IMR-90 (cell line): ENCODE results near the gene RNF38. TPM values are rescaled to one million over a fixed set of nuclear protein-coding genes. Genes with fewer than 3 reads are reported as not detected.
A peak's percentile ranks its signal among the peaks of the same experiment; 100 is the strongest.

Experiments
- ATAC-seq: fragments of 200-7000 bp; cut with Tn5 transposase; 2 replicates; pipeline ENCODE4 v1.9.1; 2020; ENCODE audit warnings: low read depth, mild to moderate bottlenecking, moderate library complexity
- BruUV-seq: library from RNA; stranded (reverse); fragments of 400-500 nt; replicated peaks from 2 replicates; lab custom pipeline; 2021; lab: Mats Ljungman, UMichigan
- CTCF ChIA-PET: fragments of 300-600 bp; formaldehyde crosslinking; extraction: SDS; loops from one replicate; lab custom pipeline; 2021; ENCODE audit warnings: antibody characterized with exemption; lab: Yijun Ruan, JAX
- POLR2A ChIA-PET: fragments of 300-600 bp; sonication (Branson Sonifier 250); formaldehyde crosslinking; loops from one replicate; lab custom pipeline; 2022; ENCODE audit warnings: antibody characterized with exemption; ENCODE audit not compliant: unreplicated experiment; lab: Charles Lee
- DNase-seq: peaks from one replicate; pipeline ENCODE4 v3.0.0; 2013
- H2AFZ ChIP-seq: replicated peaks from 2 replicates; pipeline ENCODE3; 2013; ENCODE audit warnings: low read length, mild to moderate bottlenecking; ENCODE audit not compliant: poor library complexity
- H2AK5ac ChIP-seq: 2 replicates; pipeline ENCODE4 v1.6.1; 2013; ENCODE audit warnings: low read depth, low read length, inconsistent platforms
- H2AK9ac ChIP-seq: replicated peaks from 2 replicates; pipeline ENCODE3; 2013; ENCODE audit warnings: mild to moderate bottlenecking, low read depth, low read length, moderate library complexity; ENCODE audit not compliant: poor library complexity
- H2BK120ac ChIP-seq: 2 replicates; pipeline ENCODE4 v1.6.1; 2013; ENCODE audit warnings: low read depth, low read length, inconsistent platforms
- H2BK15ac ChIP-seq: 3 replicates; pipeline ENCODE4 v1.6.1; 2013; ENCODE audit warnings: low read depth, low read length, inconsistent platforms
- H2BK20ac ChIP-seq: 2 replicates; pipeline ENCODE4 v1.6.1; 2013; ENCODE audit warnings: low read depth, mild to moderate bottlenecking, inconsistent platforms, low read length, moderate library complexity
- H2BK5ac ChIP-seq: 2 replicates; pipeline ENCODE4 v1.6.1; 2013; ENCODE audit warnings: mild to moderate bottlenecking, low read depth, low read length, inconsistent platforms; ENCODE audit not compliant: poor library complexity, severe bottlenecking
- H3K14ac ChIP-seq: replicated peaks from 2 replicates; pipeline ENCODE4 v1.6.1; 2013; ENCODE audit warnings: low read depth, low read length, inconsistent platforms
- H3K18ac ChIP-seq: 2 replicates; pipeline ENCODE4 v1.6.1; 2013; ENCODE audit warnings: low read depth, low read length, control low read depth
- H3K23ac ChIP-seq: 2 replicates; pipeline ENCODE4 v1.6.1; 2013; ENCODE audit warnings: low read depth, low read length, inconsistent platforms
- H3K27ac ChIP-seq: 2 replicates; pipeline ENCODE4 v1.5.1; 2013; ENCODE audit warnings: mild to moderate bottlenecking, control low read depth, low read length; ENCODE audit not compliant: insufficient read depth
- H3K27me3 ChIP-seq: 2 replicates; pipeline ENCODE4 v1.6.1; 2013; ENCODE audit warnings: low read length; ENCODE audit not compliant: control insufficient read depth, insufficient read depth
- H3K36me3 ChIP-seq: 2 replicates; pipeline ENCODE4 v1.6.1; 2013; ENCODE audit warnings: low read length, mixed read lengths; ENCODE audit not compliant: control insufficient read depth, insufficient read depth
- H3K4ac ChIP-seq: 2 replicates; pipeline ENCODE4 v1.6.1; 2013; ENCODE audit warnings: low read depth, low read length, inconsistent platforms
- H3K4me1 ChIP-seq: 2 replicates; pipeline ENCODE4 v1.6.1; 2013; ENCODE audit warnings: low read length, mixed read lengths; ENCODE audit not compliant: control insufficient read depth, insufficient read depth
- H3K4me2 ChIP-seq: 2 replicates; pipeline ENCODE4 v1.6.1; 2013; ENCODE audit warnings: low read depth, mild to moderate bottlenecking, control low read depth, low read length, moderate library complexity
- H3K4me3 ChIP-seq: 2 replicates; pipeline ENCODE4 v1.5.1; 2013; ENCODE audit warnings: low read depth, mild to moderate bottlenecking, control low read depth, low read length, moderate library complexity; ENCODE audit not compliant: insufficient read depth
- H3K56ac ChIP-seq: 2 replicates; pipeline ENCODE4 v1.6.1; 2013; ENCODE audit warnings: low read length, inconsistent platforms; ENCODE audit not compliant: insufficient read depth; ENCODE audit errors: extremely low read depth
- H3K79me1 ChIP-seq, 2 experiments: 2 replicates each; pipeline ENCODE4 v1.6.1; 2013; ENCODE audit warnings: low read length in 2 of 2, inconsistent platforms in 1 of 2, low read depth in 1 of 2
- H3K9ac ChIP-seq: 2 replicates; pipeline ENCODE4 v1.6.1; 2013; ENCODE audit warnings: low read depth, low read length, control low read depth
- H3K9me1 ChIP-seq: 2 replicates; pipeline ENCODE4 v1.6.1; 2013; ENCODE audit warnings: low read length, inconsistent platforms; ENCODE audit not compliant: insufficient read depth
- H3K9me3 ChIP-seq: 2 replicates; pipeline ENCODE4 v1.6.1; 2013; ENCODE audit warnings: low read length; ENCODE audit not compliant: control insufficient read depth, insufficient read depth
- H4K20me1 ChIP-seq: 2 replicates; pipeline ENCODE4 v1.6.1; 2013; ENCODE audit warnings: low read length, inconsistent platforms; ENCODE audit not compliant: insufficient read depth
- H4K5ac ChIP-seq: 2 replicates; pipeline ENCODE4 v1.6.1; 2013; ENCODE audit warnings: mild to moderate bottlenecking, low read depth, low read length, control low read depth
- H4K8ac ChIP-seq, 2 experiments: 2 replicates each; pipeline ENCODE4 v1.6.1; 2013; ENCODE audit warnings: low read depth in 2 of 2, low read length in 2 of 2, control low read depth in 1 of 2, inconsistent platforms in 1 of 2
- H4K91ac ChIP-seq: 2 replicates; pipeline ENCODE4 v1.6.1; 2013; ENCODE audit warnings: low read depth, low read length, inconsistent platforms; ENCODE audit not compliant: insufficient read depth
- CEBPB ChIP-seq: IDR thresholded peaks from 2 replicates; pipeline ENCODE4 v1.6.1; 2012; ENCODE audit warnings: low read depth, low read length, improper control_type of control experiment
- FOS ChIP-seq: fragments of 150-350 bp; IDR thresholded peaks from 2 replicates; pipeline ENCODE4 v1.6.1; 2016; ENCODE audit warnings: low read depth, low read length
- MAFK ChIP-seq: IDR thresholded peaks from 2 replicates; pipeline ENCODE4 v1.6.1; 2012; ENCODE audit warnings: low read depth, low read length, improper control_type of control experiment
- RAD21 ChIP-seq: IDR thresholded peaks from 2 replicates; pipeline ENCODE4 v1.6.1; 2012; ENCODE audit warnings: low read length, improper control_type of control experiment
- SMC3 ChIP-seq: fragments of 150-350 bp; IDR thresholded peaks from 2 replicates; pipeline ENCODE4 v1.6.1; 2016; ENCODE audit warnings: low read depth, mild to moderate bottlenecking, antibody characterized with exemption, low read length, moderate library complexity
- USF2 ChIP-seq: fragments of 150-350 bp; IDR thresholded peaks from 2 replicates; pipeline ENCODE4 v1.6.1; 2017; ENCODE audit warnings: mild to moderate bottlenecking, antibody characterized with exemption, low read length, low read depth
- WGBS, 2 experiments: methylation state at CpG; one replicate each; pipeline versions ENCODE4 v1.1.5 to v1.1.7; 2013; ENCODE audit warnings: missing lambda C conversion rate in 2 of 2; ENCODE audit not compliant: insufficient read length in 1 of 2; ENCODE audit errors: extremely low coverage in 2 of 2; 5-methylcytosine and 5-hydroxymethylcytosine counted together
- dilution Hi-C: fragments of 300-500 bp; cut with HindIII; formaldehyde crosslinking; loops from one replicate; pipeline ENCODE4 v1.14.3; 2018; ENCODE audit warnings: low sequenced_read_pairs; ENCODE audit not compliant: unreplicated experiment
- in situ Hi-C: fragments of 300-500 bp; cut with MboI; formaldehyde crosslinking; loops from 3 replicates; pipeline ENCODE4 v1.14.3; 2019; ENCODE audit warnings: low sequenced_read_pairs, inconsistent platforms, mixed read lengths
- intact Hi-C: fragments of 100-400 bp; cut with micrococcal nuclease; formaldehyde crosslinking; loops from 2 replicates; pipeline ENCODE4 v1.10.0; 2022
- polyA plus RNA-seq, 3 experiments: library from polyadenylated mRNA; depleted of rRNA; stranded (reverse); fragments of >200 nt; gene quantifications; 2 replicates each; pipeline ENCODE4 v1.2.3, GENCODE V29; 2012; ENCODE audit warnings: low replicate concordance in 1 of 3
- total RNA-seq: library from RNA; depleted of rRNA; stranded (reverse); fragments of >200 nt; gene quantifications from 2 replicates; pipeline ENCODE4 v1.2.3, GENCODE V29; 2012
- TF ChIP-seq, protein P1 (sequence below): fragments of 150-350 bp; IDR thresholded peaks from 2 replicates; pipeline ENCODE4 v1.6.1; 2016; ENCODE audit warnings: low read depth, mild to moderate bottlenecking, low read length, moderate library complexity, borderline replicate concordance

RNF38 gene
- total and polyA plus RNA-seq, 2 of the 4 experiments (the other 2 are of a cell fraction) = 8.8 to 11.2 TPM

- H2AFZ ChIP-seq = no peak overlapping the region
- no peak overlapping the region for H4K8ac ChIP-seq
- no peak overlapping the region for H3K14ac ChIP-seq
- H3K18ac ChIP-seq = no peak overlapping the region
- TF ChIP-seq RAD21 = no peak
- TF ChIP-seq SMC3 = no peak
- TF ChIP-seq MAFK = no peak
- TF ChIP-seq CEBPB = 0 out of 2 replicates have a peak, but pooled peaks have one; percentile 11
- TF ChIP-seq FOS = no peak
- TF ChIP-seq, protein P1, sequence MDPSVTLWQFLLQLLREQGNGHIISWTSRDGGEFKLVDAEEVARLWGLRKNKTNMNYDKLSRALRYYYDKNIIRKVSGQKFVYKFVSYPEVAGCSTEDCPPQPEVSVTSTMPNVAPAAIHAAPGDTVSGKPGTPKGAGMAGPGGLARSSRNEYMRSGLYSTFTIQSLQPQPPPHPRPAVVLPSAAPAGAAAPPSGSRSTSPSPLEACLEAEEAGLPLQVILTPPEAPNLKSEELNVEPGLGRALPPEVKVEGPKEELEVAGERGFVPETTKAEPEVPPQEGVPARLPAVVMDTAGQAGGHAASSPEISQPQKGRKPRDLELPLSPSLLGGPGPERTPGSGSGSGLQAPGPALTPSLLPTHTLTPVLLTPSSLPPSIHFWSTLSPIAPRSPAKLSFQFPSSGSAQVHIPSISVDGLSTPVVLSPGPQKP = no peak
- TF ChIP-seq USF2 = no peak
- no peak overlapping the region for H4K5ac ChIP-seq
- dilution Hi-C loops (no loop called here), intact Hi-C loops (no loop called here), in situ Hi-C loops (no loop called here)
- H2AK5ac ChIP-seq = no peak overlapping the region
- H2BK5ac ChIP-seq = no peak overlapping the region
- BruUV-seq = no TSS peak
- no peak overlapping the region for H3K23ac ChIP-seq
- no peak overlapping the region for H3K27ac ChIP-seq
- no peaks in the 10 kb centered on the region for H3K4me1 ChIP-seq
- no peak overlapping the region for H3K56ac ChIP-seq
- H3K9me1 ChIP-seq = no peaks in the 10 kb centered on the region
- ChIA-PET POLR2A (no interaction called here), CTCF (no interaction called here)
- H2BK20ac ChIP-seq = no peak overlapping the region
- no peaks in the 10 kb centered on the region for H3K79me1 ChIP-seq
- no peaks in the 10 kb centered on the region for H3K9me3 ChIP-seq
- H2AK9ac ChIP-seq = no peak overlapping the region
- H3K9ac ChIP-seq = no peak overlapping the region
- H3K4ac ChIP-seq = no peak overlapping the region
- no peak overlapping the region for H3K4me3 ChIP-seq
- H2BK120ac ChIP-seq = no peak overlapping the region
- no peak overlapping the region for H2BK15ac ChIP-seq
- no peak overlapping the region for H3K4me2 ChIP-seq
- H4K20me1 ChIP-seq = no peaks in the 10 kb centered on the region
- H4K91ac ChIP-seq = no peak overlapping the region
- no peaks in the 10 kb centered on the region for H3K36me3 ChIP-seq
- DNase-seq = no peak
- no CpG with 5 or more reads among the region's 14 CpGs for WGBS, 2 experiments
- H3K27me3 ChIP-seq = peaks cover 3% of the 10 kb centered on the region; the same call in 1 of the 2 replicates
- no peak for ATAC-seq
Measured at GRCh38 chr9:36318212-36318802, 81.8 kb downstream of the RNF38 start.
